HepG2 (cell line): ENCODE measurements around the gene BEST2. TPM values are rescaled to one million over a fixed set of nuclear protein-coding genes. Genes with fewer than 3 reads are reported as not detected.

ENCODE experiments used
- ARID2 ChIP-seq: sonication (generic); formaldehyde crosslinking; IDR thresholded peaks from 2 replicates; pipeline ENCODE4 v1.8.1; 2022; ENCODE audit warnings: mild to moderate bottlenecking, missing genetic modification reagents, borderline replicate concordance
- CEBPB ChIP-seq: IDR thresholded peaks from 2 replicates; pipeline ENCODE4 v1.6.1; 2011; ENCODE audit warnings: low read depth, low read length, improper control_type of control experiment, borderline replicate concordance
- CEBPG ChIP-seq: IDR thresholded peaks from 2 replicates; pipeline ENCODE4 v1.6.1; 2016
- CENPX ChIP-seq: sonication (generic); formaldehyde crosslinking; IDR thresholded peaks from 2 replicates; pipeline ENCODE4 v1.9.0; 2021; ENCODE audit warnings: mild to moderate bottlenecking, missing genetic modification reagents, moderate library complexity
- FOXO1 ChIP-seq: sonication (generic); formaldehyde crosslinking; IDR thresholded peaks from 2 replicates; pipeline ENCODE4 v1.4.0; 2020; ENCODE audit warnings: missing genetic modification reagents
- GATA4 ChIP-seq: sonication (generic); IDR thresholded peaks from 2 replicates; pipeline ENCODE4 v1.6.1; 2016; ENCODE audit warnings: antibody characterized with exemption, low read depth, borderline replicate concordance
- GLI4 ChIP-seq: sonication (generic); formaldehyde crosslinking; IDR thresholded peaks from 2 replicates; pipeline ENCODE4 v1.5.1; 2020; ENCODE audit warnings: missing genetic modification reagents, mild to moderate bottlenecking, moderate library complexity, borderline replicate concordance
- KDM1A ChIP-seq: IDR thresholded peaks from 2 replicates; pipeline ENCODE4 v1.6.1; 2016; ENCODE audit warnings: missing compliant biosample characterization
- NKX3-1 ChIP-seq: sonication (generic); formaldehyde crosslinking; IDR thresholded peaks from 2 replicates; pipeline ENCODE4 v1.5.0; 2020; ENCODE audit warnings: missing genetic modification reagents
- NPAS2 ChIP-seq: sonication (generic); formaldehyde crosslinking; IDR thresholded peaks from 2 replicates; pipeline ENCODE4 v1.8.0; 2022; ENCODE audit warnings: mild to moderate bottlenecking, missing genetic modification reagents, borderline replicate concordance
- RELA ChIP-seq: sonication (generic); formaldehyde crosslinking; IDR thresholded peaks from 2 replicates; pipeline ENCODE4 v1.4.0; 2020; ENCODE audit warnings: missing genetic modification reagents
- SRSF4 ChIP-seq: fragments of 200-400 bp; formaldehyde crosslinking; IDR thresholded peaks from one replicate; pipeline ENCODE4 v1.6.1; 2018; ENCODE audit warnings: mild to moderate bottlenecking, low read depth, low read length, moderate library complexity; ENCODE audit not compliant: poor library complexity, severe bottlenecking
- TRIM24 ChIP-seq: sonication (generic); formaldehyde crosslinking; IDR thresholded peaks from 2 replicates; pipeline ENCODE4 v1.8.0; 2022; ENCODE audit warnings: mild to moderate bottlenecking, missing genetic modification reagents
- U2AF2 ChIP-seq: fragments of 200-400 bp; formaldehyde crosslinking; IDR thresholded peaks from 2 replicates; pipeline ENCODE4 v1.6.1; 2017; ENCODE audit warnings: low read depth, mild to moderate bottlenecking, low read length
- ZBTB42 ChIP-seq: sonication (generic); formaldehyde crosslinking; IDR thresholded peaks from 2 replicates; pipeline ENCODE4 v1.5.0; 2020; ENCODE audit warnings: mild to moderate bottlenecking, missing genetic modification reagents
- ZNF264 ChIP-seq: sonication (generic); formaldehyde crosslinking; IDR thresholded peaks from 2 replicates; pipeline ENCODE4 v1.4.0; 2020; ENCODE audit warnings: missing genetic modification reagents
- ZNF33A ChIP-seq: sonication (generic); formaldehyde crosslinking; IDR thresholded peaks from 2 replicates; pipeline ENCODE4 v1.5.1; 2020; ENCODE audit warnings: missing genetic modification reagents, mild to moderate bottlenecking, moderate library complexity, borderline replicate concordance
- ZNF484 ChIP-seq: sonication (generic); formaldehyde crosslinking; IDR thresholded peaks from 2 replicates; pipeline ENCODE4 v1.5.1; 2020; ENCODE audit warnings: mild to moderate bottlenecking, low read depth, missing genetic modification reagents, borderline replicate concordance
- ZNF614 ChIP-seq: IDR thresholded peaks from 2 replicates; pipeline ENCODE4 v1.6.1; 2018; ENCODE audit warnings: missing biosample characterization, missing genetic modification reagents, inconsistent platforms, borderline replicate concordance
- polyA plus RNA-seq, 8 experiments: library from polyadenylated mRNA; depleted of rRNA in 3 of 8; stranded (reverse) in 7 of 8; unstranded in 1 of 8; fragments of >200 nt; fragmentation: Illumina TruSeq in 4 of 8; extraction: Trizol in 4 of 8; gene quantifications; 2 replicates each; pipeline versions ENCODE4 v1.2.1 to v1.2.3, GENCODE V29; 2011 to 2016; ENCODE audit warnings: low read depth in 4 of 8, missing spikeins in 1 of 8, mixed read lengths in 1 of 8; ENCODE audit not compliant: insufficient read depth in 1 of 8
- total RNA-seq, 5 experiments: library from RNA; depleted of rRNA; stranded (reverse); fragments of >200 nt; fragmentation: Illumina TruSeq; extraction: Trizol; gene quantifications; 2 replicates each; pipeline ENCODE4 v1.2.3, GENCODE V29; 2016; ENCODE audit warnings: low read depth in 1 of 5
- TF ChIP-seq, protein P1 (sequence below): sonication (generic); formaldehyde crosslinking; IDR thresholded peaks from 2 replicates; pipeline ENCODE4 v1.8.0; 2022; ENCODE audit warnings: low read depth, missing genetic modification reagents
- TF ChIP-seq, protein P2 (sequence below): sonication (generic); formaldehyde crosslinking; IDR thresholded peaks from 2 replicates; pipeline ENCODE4 v1.9.0; 2021; ENCODE audit warnings: missing genetic modification reagents, borderline replicate concordance
- TF ChIP-seq, protein P3 (sequence below): sonication (generic); formaldehyde crosslinking; IDR thresholded peaks from 2 replicates; pipeline ENCODE4 v1.5.0; 2020; ENCODE audit warnings: mild to moderate bottlenecking, missing genetic modification reagents, borderline replicate concordance

The BEST2 gene
- total and polyA plus RNA-seq, 2 of the 13 experiments (the other 11 are each of a cell fraction or from before 2014, with no cell fraction given), result not detected

DNA sequence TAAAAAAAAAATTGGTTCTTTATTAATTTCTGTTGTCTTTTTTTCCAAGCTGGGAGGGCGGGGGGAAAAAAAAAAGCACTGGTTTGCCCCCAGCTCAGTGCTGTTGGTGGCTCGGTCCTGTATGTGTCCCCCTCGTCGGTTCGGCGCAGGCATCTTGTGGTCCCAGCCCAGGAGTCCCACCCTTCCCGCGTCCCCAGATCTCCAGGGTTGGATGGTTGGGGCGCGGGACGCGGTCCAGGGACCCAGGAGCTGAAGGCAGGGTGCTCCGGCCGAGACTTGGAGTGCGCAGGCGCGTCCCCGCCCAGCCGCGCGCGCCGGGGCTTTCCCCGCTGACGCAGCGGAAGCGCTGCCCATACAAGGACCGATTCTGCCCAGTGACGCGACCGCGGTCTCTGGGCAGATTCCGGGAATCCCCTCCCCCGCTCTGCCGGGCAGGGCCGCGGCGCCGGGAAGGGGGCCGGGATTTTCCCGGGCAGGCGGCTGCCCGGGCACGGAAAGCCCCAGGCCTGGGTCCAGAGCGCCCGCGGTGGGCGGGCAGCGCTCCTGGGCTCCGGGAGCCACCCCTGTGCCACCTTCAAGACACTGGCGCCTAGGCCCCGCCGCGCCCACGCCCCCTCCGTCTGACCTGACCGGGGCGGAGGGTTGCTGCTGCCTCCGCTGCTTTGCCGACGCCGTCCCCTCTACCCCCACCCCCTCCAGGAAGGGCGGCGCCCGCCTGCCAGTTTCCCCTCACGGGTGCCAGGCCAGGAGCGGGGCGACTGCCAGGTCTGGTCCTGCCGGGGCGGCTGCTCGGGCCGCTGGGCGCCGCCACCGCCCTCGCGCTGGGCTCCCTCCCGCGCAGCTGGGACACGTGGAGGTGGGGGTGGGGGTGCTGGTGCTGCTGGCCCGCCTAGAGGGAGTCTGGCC lies 42.0 kb downstream of the BEST2 start (continued):
- no peak for TF ChIP-seq ZNF33A (CRISPR knock-in tag)
- TF ChIP-seq U2AF2, result no peak
- no peak for TF ChIP-seq ZNF264
- TF ChIP-seq, protein P1, sequence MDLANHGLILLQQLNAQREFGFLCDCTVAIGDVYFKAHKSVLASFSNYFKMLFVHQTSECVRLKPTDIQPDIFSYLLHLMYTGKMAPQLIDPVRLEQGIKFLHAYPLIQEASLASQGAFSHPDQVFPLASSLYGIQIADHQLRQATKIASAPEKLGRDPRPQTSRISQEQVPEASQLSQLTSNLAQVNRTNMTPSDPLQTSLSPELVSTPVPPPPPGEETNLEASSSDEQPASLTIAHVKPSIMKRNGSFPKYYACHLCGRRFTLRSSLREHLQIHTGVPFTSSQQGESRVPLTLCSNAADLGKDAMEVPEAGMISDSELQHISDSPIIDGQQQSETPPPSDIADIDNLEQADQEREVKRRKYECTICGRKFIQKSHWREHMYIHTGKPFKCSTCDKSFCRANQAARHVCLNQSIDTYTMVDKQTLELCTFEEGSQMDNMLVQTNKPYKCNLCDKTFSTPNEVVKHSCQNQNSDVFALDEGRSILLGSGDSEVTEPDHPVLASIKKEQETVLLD (CRISPR knock-in tag), result peak; percentile 74
- TF ChIP-seq, protein P2, sequence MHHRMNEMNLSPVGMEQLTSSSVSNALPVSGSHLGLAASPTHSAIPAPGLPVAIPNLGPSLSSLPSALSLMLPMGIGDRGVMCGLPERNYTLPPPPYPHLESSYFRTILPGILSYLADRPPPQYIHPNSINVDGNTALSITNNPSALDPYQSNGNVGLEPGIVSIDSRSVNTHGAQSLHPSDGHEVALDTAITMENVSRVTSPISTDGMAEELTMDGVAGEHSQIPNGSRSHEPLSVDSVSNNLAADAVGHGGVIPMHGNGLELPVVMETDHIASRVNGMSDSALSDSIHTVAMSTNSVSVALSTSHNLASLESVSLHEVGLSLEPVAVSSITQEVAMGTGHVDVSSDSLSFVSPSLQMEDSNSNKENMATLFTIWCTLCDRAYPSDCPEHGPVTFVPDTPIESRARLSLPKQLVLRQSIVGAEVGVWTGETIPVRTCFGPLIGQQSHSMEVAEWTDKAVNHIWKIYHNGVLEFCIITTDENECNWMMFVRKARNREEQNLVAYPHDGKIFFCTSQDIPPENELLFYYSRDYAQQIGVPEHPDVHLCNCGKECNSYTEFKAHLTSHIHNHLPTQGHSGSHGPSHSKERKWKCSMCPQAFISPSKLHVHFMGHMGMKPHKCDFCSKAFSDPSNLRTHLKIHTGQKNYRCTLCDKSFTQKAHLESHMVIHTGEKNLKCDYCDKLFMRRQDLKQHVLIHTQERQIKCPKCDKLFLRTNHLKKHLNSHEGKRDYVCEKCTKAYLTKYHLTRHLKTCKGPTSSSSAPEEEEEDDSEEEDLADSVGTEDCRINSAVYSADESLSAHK, result no peak
- TF ChIP-seq CEBPG (CRISPR knock-in tag), result no peak
- TF ChIP-seq NPAS2 (CRISPR knock-in tag), result no peak
- no peak for TF ChIP-seq NKX3-1 (CRISPR knock-in tag)
- no peak for TF ChIP-seq CEBPB
- no peak for TF ChIP-seq ZNF614 (CRISPR knock-in tag)
- no peak for TF ChIP-seq ZNF484 (CRISPR knock-in tag)
- TF ChIP-seq, protein P3, sequence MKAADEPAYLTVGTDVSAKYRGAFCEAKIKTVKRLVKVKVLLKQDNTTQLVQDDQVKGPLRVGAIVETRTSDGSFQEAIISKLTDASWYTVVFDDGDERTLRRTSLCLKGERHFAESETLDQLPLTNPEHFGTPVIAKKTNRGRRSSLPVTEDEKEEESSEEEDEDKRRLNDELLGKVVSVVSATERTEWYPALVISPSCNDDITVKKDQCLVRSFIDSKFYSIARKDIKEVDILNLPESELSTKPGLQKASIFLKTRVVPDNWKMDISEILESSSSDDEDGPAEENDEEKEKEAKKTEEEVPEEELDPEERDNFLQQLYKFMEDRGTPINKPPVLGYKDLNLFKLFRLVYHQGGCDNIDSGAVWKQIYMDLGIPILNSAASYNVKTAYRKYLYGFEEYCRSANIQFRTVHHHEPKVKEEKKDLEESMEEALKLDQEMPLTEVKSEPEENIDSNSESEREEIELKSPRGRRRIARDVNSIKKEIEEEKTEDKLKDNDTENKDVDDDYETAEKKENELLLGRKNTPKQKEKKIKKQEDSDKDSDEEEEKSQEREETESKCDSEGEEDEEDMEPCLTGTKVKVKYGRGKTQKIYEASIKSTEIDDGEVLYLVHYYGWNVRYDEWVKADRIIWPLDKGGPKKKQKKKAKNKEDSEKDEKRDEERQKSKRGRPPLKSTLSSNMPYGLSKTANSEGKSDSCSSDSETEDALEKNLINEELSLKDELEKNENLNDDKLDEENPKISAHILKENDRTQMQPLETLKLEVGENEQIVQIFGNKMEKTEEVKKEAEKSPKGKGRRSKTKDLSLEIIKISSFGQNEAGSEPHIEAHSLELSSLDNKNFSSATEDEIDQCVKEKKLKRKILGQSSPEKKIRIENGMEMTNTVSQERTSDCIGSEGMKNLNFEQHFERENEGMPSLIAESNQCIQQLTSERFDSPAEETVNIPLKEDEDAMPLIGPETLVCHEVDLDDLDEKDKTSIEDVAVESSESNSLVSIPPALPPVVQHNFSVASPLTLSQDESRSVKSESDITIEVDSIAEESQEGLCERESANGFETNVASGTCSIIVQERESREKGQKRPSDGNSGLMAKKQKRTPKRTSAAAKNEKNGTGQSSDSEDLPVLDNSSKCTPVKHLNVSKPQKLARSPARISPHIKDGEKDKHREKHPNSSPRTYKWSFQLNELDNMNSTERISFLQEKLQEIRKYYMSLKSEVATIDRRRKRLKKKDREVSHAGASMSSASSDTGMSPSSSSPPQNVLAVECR (CRISPR knock-in tag), result peak; percentile 89
- TF ChIP-seq TRIM24 (CRISPR knock-in tag), result no peak
- TF ChIP-seq RELA (CRISPR knock-in tag), result peak; percentile 99
- no peak for TF ChIP-seq CENPX
- peak; percentile 31; the same call in 1 of the 2 replicates for TF ChIP-seq GLI4 (CRISPR knock-in tag)
- TF ChIP-seq FOXO1 (CRISPR knock-in tag), result no peak
- no peak for TF ChIP-seq ZBTB42 (CRISPR knock-in tag)
- no peak for TF ChIP-seq KDM1A (CRISPR knock-in tag)
- no peak; the same call in 1 of the 2 replicates for TF ChIP-seq GATA4
- no peak for TF ChIP-seq ARID2 (CRISPR knock-in tag)
- no peak for TF ChIP-seq SRSF4
